C4-2B (cell line): ENCODE results near the gene LYSET.
A peak's percentile ranks its signal among the peaks of the same experiment; 100 is the strongest.

ENCODE experiments used
- CTCF ChIP-seq: fragments of 450-650 bp; conservative IDR thresholded peaks from 2 replicates; pipeline ENCODE4 v1.5.1; 2017; ENCODE audit warnings: mild to moderate bottlenecking
- ZFX ChIP-seq: fragments of 450-650 bp; IDR thresholded peaks from 2 replicates; pipeline ENCODE4 v1.6.1; 2017

GRCh38 chr14:93184391-93185348 is at the start of gene LYSET, which contains the start of gene MOAP1:
- TF ChIP-seq CTCF = peak; percentile 49
- TF ChIP-seq ZFX = peak; percentile 97
